ENCODE results near the gene GLS. TPM values are rescaled to one million over a fixed set of nuclear protein-coding genes. Genes with fewer than 3 reads are reported as not detected.

GLS gene
- total RNA-seq, 3 donors from 2014 or later (not counting 1 experiment from before 2014, with no cell fraction given), result 279 to 322 (median 285) TPM

GRCh38 chr2:190893157-190893556 is 12.5 kb downstream of the GLS start:
- Mint-ChIP-seq H3K27ac (no peak overlapping the region), H3K4me1 (peaks cover 46 to 61% of the 10 kb centered on the region in 2 donors), H3K27me3 (ENCODE audit: low read depth in 2 of 2) (no peaks in the 10 kb centered on the region), H3K9me3 (no peaks in the 10 kb centered on the region), H3K36me3 (peaks cover 12% of the 10 kb centered on the region), H3K4me3 (no peak overlapping the region)
- H3K27me3 ChIP-seq (ENCODE audit: control insufficient read depth, insufficient read depth, low read length), result no peaks in the 10 kb centered on the region
- H3K9me3 ChIP-seq (ENCODE audit: control insufficient read depth, insufficient read depth, low read length), result no peaks in the 10 kb centered on the region
- H3K4me3 ChIP-seq (ENCODE audit: low read length), result no peak overlapping the region
- peaks cover 40% of the 10 kb centered on the region for H3K36me3 ChIP-seq (ENCODE audit: control insufficient read depth, insufficient read depth, low read length)
- no peak for TF ChIP-seq CTCF (IDR thresholded peaks at IDR 0.05)
- DNase-seq (no peak), ATAC-seq (no peak)
- H3K27ac ChIP-seq (ENCODE audit: low read length), result no peak overlapping the region
- H3K4me1 ChIP-seq (ENCODE audit: control insufficient read depth, insufficient read depth, low read length), result peaks cover 8% of the 10 kb centered on the region
- intact Hi-C loops (cut with micrococcal nuclease), result no loop called here

- Mint-ChIP-seq H3K4me1 (peaks cover 19 to 38% of the 10 kb centered on the region in 2 donors), H3K36me3 (peaks cover 12% of the 10 kb centered on the region), H3K27me3 (ENCODE audit: low read depth in 2 of 2) (no peaks in the 10 kb centered on the region), H3K9me3 (no peaks in the 10 kb centered on the region), H3K27ac (peak overlapping the region; percentile 54 to 62), H3K4me3 (no peak overlapping the region)
- intact Hi-C loops (cut with micrococcal nuclease), result no loop called here
- H3K4me1 ChIP-seq (ENCODE audit: control insufficient read depth, insufficient read depth, low read length), result peaks cover 3% of the 10 kb centered on the region
- no peak for TF ChIP-seq CTCF (IDR thresholded peaks at IDR 0.05)
- H3K9me3 ChIP-seq (ENCODE audit: control insufficient read depth, insufficient read depth, low read length), result no peaks in the 10 kb centered on the region
- ATAC-seq (peak in 1 of 3 donors; percentile 16), DNase-seq (no peak)
- WGBS (ENCODE audit: insufficient coverage), result 70% methylated on average over 4 of the region's 4 CpGs
- no peak overlapping the region for H3K27ac ChIP-seq (ENCODE audit: low read length)
- H3K4me3 ChIP-seq (ENCODE audit: low read length), result no peak overlapping the region
- H3K36me3 ChIP-seq (ENCODE audit: control insufficient read depth, insufficient read depth, low read length), result peaks cover 56% of the 10 kb centered on the region
- no peaks in the 10 kb centered on the region for H3K27me3 ChIP-seq (ENCODE audit: control insufficient read depth, insufficient read depth, low read length)
Measured at GRCh38 chr2:190896477-190896876, 15.9 kb downstream of the GLS start.

- no peaks in the 10 kb centered on the region for H3K27me3 Mint-ChIP-seq (ENCODE audit: low read depth in 2 of 2)
- H3K4me1 ChIP-seq (ENCODE audit: control insufficient read depth, insufficient read depth, low read length), result no peaks in the 10 kb centered on the region
- intact Hi-C loops (cut with micrococcal nuclease), result no loop called here
- H3K9me3 Mint-ChIP-seq, result no peaks in the 10 kb centered on the region
- H3K4me1 Mint-ChIP-seq, result peaks cover 6% of the 10 kb centered on the region in 2 donors
- ATAC-seq, result peak in 1 of 3 donors; percentile 19
- no peaks in the 10 kb centered on the region for H3K36me3 Mint-ChIP-seq
- H3K9me3 ChIP-seq (ENCODE audit: control insufficient read depth, insufficient read depth, low read length), result no peaks in the 10 kb centered on the region
- TF ChIP-seq CTCF (IDR thresholded peaks at IDR 0.05), result no peak
- no CpG with 5 or more reads among the region's 1 CpG for WGBS (ENCODE audit: insufficient coverage)
- peaks cover 68% of the 10 kb centered on the region for H3K36me3 ChIP-seq (ENCODE audit: control insufficient read depth, insufficient read depth, low read length)
- no peaks in the 10 kb centered on the region for H3K27me3 ChIP-seq (ENCODE audit: control insufficient read depth, insufficient read depth, low read length)
- no peak overlapping the region for H3K4me3 Mint-ChIP-seq
- no peak for DNase-seq
- no peak overlapping the region for H3K4me3 ChIP-seq (ENCODE audit: low read length)
- no peak overlapping the region for H3K27ac ChIP-seq (ENCODE audit: low read length)
- H3K27ac Mint-ChIP-seq, result peak overlapping the region; percentile 11 to 73
Measured at GRCh38 chr2:190903693-190904450, 23.3 kb downstream of the GLS start.
